ENCODE results near the gene ARHGAP25. TPM values are rescaled to one million over a fixed set of nuclear protein-coding genes. Genes with fewer than 3 reads are reported as not detected.

ARHGAP25 gene
- total RNA-seq, 1 experiment from 2014 or later = 172 TPM

GRCh38 chr2:68767031-68767961 is 32.7 kb downstream of the ARHGAP25 start:
- Histone ChIP-seq H3K36me3 (ENCODE audit: insufficient read depth, low read length) (peaks cover 3% of the 10 kb centered on the region; the same call in 1 of the 2 replicates), H3K27me3 (ENCODE audit: low read length) (no peaks in the 10 kb centered on the region), H3K4me2 (ENCODE audit: low read depth, low read length, poor library complexity, severe bottlenecking) (peak overlapping the region; percentile 69), H3K9me3 (ENCODE audit: low read length) (no peaks in the 10 kb centered on the region), H3K27ac (ENCODE audit: low read length) (peak overlapping the region; percentile 89), H3K9me2 (replicated peaks; ENCODE audit: insufficient read depth, low read length) (no peaks in the 10 kb centered on the region), H3K4me3 (ENCODE audit: low read length) (peak overlapping the region; percentile 58), H2AFZ (ENCODE audit: low read length) (no peak overlapping the region), H4K20me1 (ENCODE audit: insufficient read depth, low read depth, low read length) (no peaks in the 10 kb centered on the region), H3K9ac (ENCODE audit: low read length) (peak overlapping the region; percentile 70), H3K4me1 (ENCODE audit: low read length) (peaks cover 100% of the 10 kb centered on the region), H3K79me2 (ENCODE audit: low read length) (peaks cover 98% of the 10 kb centered on the region)
- peak; percentile 84 for DNase-seq

DNA sequence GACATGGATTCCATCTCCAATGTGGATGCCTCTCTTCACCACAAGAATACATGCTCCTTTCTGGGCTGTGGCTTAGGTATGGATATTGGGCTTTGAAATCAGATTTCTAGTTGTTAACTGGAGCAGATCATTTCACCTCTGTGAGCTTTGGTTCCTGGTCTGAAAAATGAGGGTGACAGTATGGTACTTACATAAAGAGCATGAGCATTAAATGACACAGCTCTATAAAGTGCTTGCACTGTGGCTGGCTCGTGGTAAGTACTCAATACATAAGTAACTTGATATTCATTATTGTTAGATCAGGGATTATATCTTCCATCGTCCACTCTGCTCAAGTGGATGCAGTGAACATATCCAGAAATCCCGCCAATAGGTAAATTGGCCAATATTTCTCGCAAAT is 33.4 kb downstream of the ARHGAP25 start:
- H3K27ac ChIP-seq (ENCODE audit: low read length) = peak overlapping the region; percentile 89
- peaks cover 3% of the 10 kb centered on the region; the same call in 1 of the 2 replicates for H3K36me3 ChIP-seq (ENCODE audit: insufficient read depth, low read length)
- H3K9me2 ChIP-seq (replicated peaks; ENCODE audit: insufficient read depth, low read length) = no peaks in the 10 kb centered on the region
- no peak overlapping the region for H2AFZ ChIP-seq (ENCODE audit: low read length)
- no peaks in the 10 kb centered on the region for H3K27me3 ChIP-seq (ENCODE audit: low read length)
- peaks cover 98% of the 10 kb centered on the region for H3K79me2 ChIP-seq (ENCODE audit: low read length)
- H3K4me1 ChIP-seq (ENCODE audit: low read length) = peaks cover 100% of the 10 kb centered on the region
- DNase-seq = peak; percentile 59
- H3K4me3 ChIP-seq (ENCODE audit: low read length) = peak overlapping the region; percentile 58
- peak overlapping the region; percentile 70 for H3K9ac ChIP-seq (ENCODE audit: low read length)
- no peaks in the 10 kb centered on the region for H4K20me1 ChIP-seq (ENCODE audit: insufficient read depth, low read depth, low read length)
- peak overlapping the region; percentile 69 for H3K4me2 ChIP-seq (ENCODE audit: low read depth, low read length, poor library complexity, severe bottlenecking)
- H3K9me3 ChIP-seq (ENCODE audit: low read length) = no peaks in the 10 kb centered on the region

DNA sequence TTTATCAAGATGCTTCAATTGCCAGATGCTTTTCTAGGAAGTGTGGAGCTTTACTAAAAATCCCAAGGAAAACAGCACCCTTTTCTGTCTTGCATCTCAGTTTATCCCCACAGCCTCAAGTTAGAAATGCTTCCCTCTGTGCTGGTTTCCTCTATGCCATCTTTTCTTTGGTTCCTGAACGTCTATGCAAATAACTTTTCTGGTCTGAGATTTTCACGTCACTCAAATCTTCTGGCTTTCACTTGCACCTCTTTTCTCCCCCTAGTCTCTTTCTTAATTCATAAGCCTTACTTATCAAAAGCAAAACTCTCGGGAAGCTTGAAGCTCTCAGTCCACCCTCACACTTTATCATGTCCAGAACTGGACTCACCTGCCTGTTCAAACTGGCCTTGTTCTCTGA is 33.9 kb downstream of the ARHGAP25 start:
- Histone ChIP-seq H4K20me1 (ENCODE audit: insufficient read depth, low read depth, low read length) (no peaks in the 10 kb centered on the region), H3K4me1 (ENCODE audit: low read length) (peaks cover 100% of the 10 kb centered on the region), H3K9ac (ENCODE audit: low read length) (peak overlapping the region; percentile 70), H3K9me2 (replicated peaks; ENCODE audit: insufficient read depth, low read length) (no peaks in the 10 kb centered on the region), H3K27ac (ENCODE audit: low read length) (peak overlapping the region; percentile 89), H3K9me3 (ENCODE audit: low read length) (no peaks in the 10 kb centered on the region), H3K4me3 (ENCODE audit: low read length) (peak overlapping the region; percentile 58), H2AFZ (ENCODE audit: low read length) (no peak overlapping the region), H3K27me3 (ENCODE audit: low read length) (no peaks in the 10 kb centered on the region), H3K79me2 (ENCODE audit: low read length) (peaks cover 98% of the 10 kb centered on the region), H3K36me3 (ENCODE audit: insufficient read depth, low read length) (peaks cover 3% of the 10 kb centered on the region; the same call in 1 of the 2 replicates), H3K4me2 (ENCODE audit: low read depth, low read length, poor library complexity, severe bottlenecking) (peak overlapping the region; percentile 69)
- DNase-seq = peak; percentile 78

DNA sequence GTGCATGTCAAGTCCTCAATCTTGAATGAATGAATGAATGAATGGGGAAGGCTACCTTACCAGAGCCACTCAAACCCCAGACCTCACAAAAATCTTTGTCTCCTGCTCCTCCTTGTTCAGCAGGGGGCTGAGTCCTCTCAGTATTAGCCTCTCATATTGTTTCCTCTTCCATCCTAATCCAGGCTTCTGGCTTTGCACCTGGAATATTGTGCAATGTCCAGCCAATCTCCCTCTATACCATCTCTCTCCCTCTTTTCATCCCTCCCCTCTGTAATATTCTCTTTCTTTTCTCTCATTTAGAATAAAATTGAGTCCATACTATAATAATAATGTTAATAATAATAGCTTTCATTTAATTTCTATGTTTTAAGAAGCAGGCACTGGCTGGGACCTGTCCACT is 34.3 kb downstream of the ARHGAP25 start:
- DNase-seq = no peak
- Histone ChIP-seq H2AFZ (ENCODE audit: low read length) (no peak overlapping the region), H3K36me3 (ENCODE audit: insufficient read depth, low read length) (peaks cover 3% of the 10 kb centered on the region; the same call in 1 of the 2 replicates), H3K4me2 (ENCODE audit: low read depth, low read length, poor library complexity, severe bottlenecking) (peak overlapping the region; percentile 69), H3K27me3 (ENCODE audit: low read length) (no peaks in the 10 kb centered on the region), H3K4me1 (ENCODE audit: low read length) (peaks cover 100% of the 10 kb centered on the region), H3K9me3 (ENCODE audit: low read length) (no peaks in the 10 kb centered on the region), H3K4me3 (ENCODE audit: low read length) (peak overlapping the region; percentile 58; the same call in 1 of the 2 replicates), H3K9ac (ENCODE audit: low read length) (peak overlapping the region; percentile 70), H3K27ac (ENCODE audit: low read length) (peak overlapping the region; percentile 89), H3K9me2 (replicated peaks; ENCODE audit: insufficient read depth, low read length) (no peaks in the 10 kb centered on the region), H4K20me1 (ENCODE audit: insufficient read depth, low read depth, low read length) (no peaks in the 10 kb centered on the region), H3K79me2 (ENCODE audit: low read length) (peaks cover 98% of the 10 kb centered on the region)

GRCh38 chr2:68769586-68770270 is 35.1 kb downstream of the ARHGAP25 start:
- H3K9me2 ChIP-seq (replicated peaks; ENCODE audit: insufficient read depth, low read length) = no peaks in the 10 kb centered on the region
- peak; percentile 77 for DNase-seq
- H3K27ac ChIP-seq (ENCODE audit: low read length) = peak overlapping the region; percentile 89
- no peaks in the 10 kb centered on the region for H3K9me3 ChIP-seq (ENCODE audit: low read length)
- H3K4me1 ChIP-seq (ENCODE audit: low read length) = peaks cover 100% of the 10 kb centered on the region
- peak overlapping the region; percentile 8; the same call in 1 of the 2 replicates for H3K4me3 ChIP-seq (ENCODE audit: low read length)
- no peaks in the 10 kb centered on the region for H3K27me3 ChIP-seq (ENCODE audit: low read length)
- peaks cover 98% of the 10 kb centered on the region for H3K79me2 ChIP-seq (ENCODE audit: low read length)
- H2AFZ ChIP-seq (ENCODE audit: low read length) = no peak overlapping the region
- H3K4me2 ChIP-seq (ENCODE audit: low read depth, low read length, poor library complexity, severe bottlenecking) = peak overlapping the region; percentile 69
- peak overlapping the region; percentile 83 for H3K9ac ChIP-seq (ENCODE audit: low read length)
- H3K36me3 ChIP-seq (ENCODE audit: insufficient read depth, low read length) = peaks cover 3% of the 10 kb centered on the region; the same call in 1 of the 2 replicates
- no peaks in the 10 kb centered on the region for H4K20me1 ChIP-seq (ENCODE audit: insufficient read depth, low read depth, low read length)

DNA sequence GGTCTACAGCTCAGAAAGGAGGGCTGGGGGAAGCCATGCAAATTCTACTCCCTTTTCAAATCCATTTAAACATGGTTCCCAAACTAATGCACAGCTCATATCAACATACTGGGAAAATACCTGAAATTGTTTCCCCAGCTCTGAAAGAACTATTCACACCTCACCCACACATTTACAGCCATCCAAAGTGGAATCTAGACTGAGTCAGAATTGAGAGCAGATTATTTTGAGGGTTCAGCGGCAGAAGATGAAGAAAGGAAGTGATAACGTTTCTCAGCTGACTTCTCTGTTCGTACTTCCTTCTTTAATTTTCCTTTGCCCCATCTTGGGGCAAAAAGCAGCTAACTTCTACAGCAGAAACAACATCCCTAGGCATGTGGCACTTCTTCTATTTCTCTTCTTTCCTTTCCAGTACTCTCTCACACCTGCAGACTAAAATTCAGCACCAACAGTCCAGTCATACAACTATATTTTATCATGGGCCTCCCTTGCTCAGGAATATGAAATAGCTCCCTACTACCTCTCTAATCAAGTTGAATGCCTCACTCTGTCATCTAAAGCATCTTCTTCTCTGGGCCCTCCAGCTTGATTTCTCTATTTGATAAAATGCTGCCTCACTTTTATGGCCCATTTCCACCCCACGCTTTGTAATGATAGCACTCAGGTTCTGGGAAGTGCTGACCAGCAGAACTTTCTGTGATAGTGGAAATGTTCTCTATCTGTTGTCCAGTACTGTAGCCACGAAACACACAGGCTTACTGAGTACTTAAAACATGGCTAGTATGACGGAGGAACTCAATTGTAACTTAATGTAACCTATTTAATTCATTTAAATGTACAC is 35.9 kb downstream of the ARHGAP25 start:
- H3K79me2 ChIP-seq (ENCODE audit: low read length) = peaks cover 98% of the 10 kb centered on the region
- peak; percentile 59 for DNase-seq

GRCh38 chr2:68771211-68771751 is 36.7 kb downstream of the ARHGAP25 start:
- Histone ChIP-seq H4K20me1 (ENCODE audit: insufficient read depth, low read depth, low read length) (no peaks in the 10 kb centered on the region), H3K9me3 (ENCODE audit: low read length) (no peaks in the 10 kb centered on the region), H3K27me3 (ENCODE audit: low read length) (no peaks in the 10 kb centered on the region), H3K36me3 (ENCODE audit: insufficient read depth, low read length) (peaks cover 14% of the 10 kb centered on the region), H3K9me2 (replicated peaks; ENCODE audit: insufficient read depth, low read length) (no peaks in the 10 kb centered on the region), H3K4me1 (ENCODE audit: low read length) (peaks cover 100% of the 10 kb centered on the region), H3K79me2 (ENCODE audit: low read length) (peaks cover 100% of the 10 kb centered on the region), H3K27ac (ENCODE audit: low read length) (peak overlapping the region; percentile 89), H3K9ac (ENCODE audit: low read length) (peak overlapping the region; percentile 83; the same call in 1 of the 2 replicates), H3K4me3 (ENCODE audit: low read length) (no peak overlapping the region), H2AFZ (ENCODE audit: low read length) (no peak overlapping the region), H3K4me2 (ENCODE audit: low read depth, low read length, poor library complexity, severe bottlenecking) (peak overlapping the region; percentile 69)
- no peak for DNase-seq

More for the DNA sequence above, 35.9 kb downstream of the ARHGAP25 start:
- no peaks in the 10 kb centered on the region for H3K27me3 ChIP-seq (ENCODE audit: low read length)
- H3K27ac ChIP-seq (ENCODE audit: low read length) = peak overlapping the region; percentile 89
- no peak overlapping the region for H2AFZ ChIP-seq (ENCODE audit: low read length)
- peak overlapping the region; percentile 8; the same call in 1 of the 2 replicates for H3K4me3 ChIP-seq (ENCODE audit: low read length)
- peaks cover 9% of the 10 kb centered on the region for H3K36me3 ChIP-seq (ENCODE audit: insufficient read depth, low read length)
- H3K4me1 ChIP-seq (ENCODE audit: low read length) = peaks cover 100% of the 10 kb centered on the region
- no peaks in the 10 kb centered on the region for H3K9me2 ChIP-seq (replicated peaks; ENCODE audit: insufficient read depth, low read length)
- no peaks in the 10 kb centered on the region for H3K9me3 ChIP-seq (ENCODE audit: low read length)
- H4K20me1 ChIP-seq (ENCODE audit: insufficient read depth, low read depth, low read length) = no peaks in the 10 kb centered on the region
- peak overlapping the region; percentile 69 for H3K4me2 ChIP-seq (ENCODE audit: low read depth, low read length, poor library complexity, severe bottlenecking)
- H3K9ac ChIP-seq (ENCODE audit: low read length) = peak overlapping the region; percentile 83

Measured in Karpas-422 (cell line).